ENCODE measurements around the gene FGG. TPM values are rescaled to one million over a fixed set of nuclear protein-coding genes. Genes with fewer than 3 reads are reported as not detected.

Gene FGG
- total RNA-seq, 1 donor from 2014 or later = not detected

DNA sequence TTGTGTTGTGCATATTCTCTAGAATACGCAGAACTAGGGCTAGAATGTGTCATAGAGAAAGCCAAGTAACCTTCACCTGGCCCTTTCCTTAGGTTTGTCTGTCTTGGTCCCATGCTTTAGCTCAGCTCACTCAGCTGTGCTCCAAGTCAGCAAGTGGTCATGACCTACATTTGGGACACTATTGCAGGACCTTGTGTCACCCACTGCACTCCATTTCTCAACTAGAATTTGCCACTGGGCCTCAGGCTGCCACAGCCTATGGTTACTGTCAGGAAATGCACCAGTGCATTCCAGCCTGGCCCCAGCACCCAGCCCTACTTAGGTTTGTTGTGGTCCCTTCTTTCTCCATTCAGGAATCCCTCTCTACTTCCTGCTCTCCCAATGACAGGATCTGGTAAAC lies 7.7 kb upstream of the FGG start:
- Histone ChIP-seq H2AFZ (ENCODE audit: low read depth, low read length) (no peak overlapping the region), H3K4me3 (ENCODE audit: insufficient read depth, low read depth, low read length) (no peak overlapping the region), H3K9me3 (ENCODE audit: insufficient read depth, low read depth, low read length) (no peaks in the 10 kb centered on the region), H3K79me2 (ENCODE audit: insufficient read depth, low read length) (no peaks in the 10 kb centered on the region), H3K9ac (ENCODE audit: low read length) (no peak overlapping the region), H3K27me3 (ENCODE audit: insufficient read depth, low read length) (peaks cover 6% of the 10 kb centered on the region), H3K4me2 (ENCODE audit: low read length) (no peak overlapping the region), H3K27ac (ENCODE audit: low read depth, low read length) (no peak overlapping the region), H4K20me1 (ENCODE audit: insufficient read depth, low read length) (no peaks in the 10 kb centered on the region), H3K4me1 (ENCODE audit: insufficient read depth, low read length) (no peaks in the 10 kb centered on the region), H3K36me3 (ENCODE audit: insufficient read depth, low read length) (no peaks in the 10 kb centered on the region)
- no peaks in the 10 kb centered on the region for H3K9me3 Mint-ChIP-seq (ENCODE audit: unreplicated experiment)
- TF ChIP-seq EZH2 (IDR thresholded peaks at IDR 0.05; ENCODE audit: insufficient read depth, low read length) = no peak
- TF ChIP-seq, protein P1, sequence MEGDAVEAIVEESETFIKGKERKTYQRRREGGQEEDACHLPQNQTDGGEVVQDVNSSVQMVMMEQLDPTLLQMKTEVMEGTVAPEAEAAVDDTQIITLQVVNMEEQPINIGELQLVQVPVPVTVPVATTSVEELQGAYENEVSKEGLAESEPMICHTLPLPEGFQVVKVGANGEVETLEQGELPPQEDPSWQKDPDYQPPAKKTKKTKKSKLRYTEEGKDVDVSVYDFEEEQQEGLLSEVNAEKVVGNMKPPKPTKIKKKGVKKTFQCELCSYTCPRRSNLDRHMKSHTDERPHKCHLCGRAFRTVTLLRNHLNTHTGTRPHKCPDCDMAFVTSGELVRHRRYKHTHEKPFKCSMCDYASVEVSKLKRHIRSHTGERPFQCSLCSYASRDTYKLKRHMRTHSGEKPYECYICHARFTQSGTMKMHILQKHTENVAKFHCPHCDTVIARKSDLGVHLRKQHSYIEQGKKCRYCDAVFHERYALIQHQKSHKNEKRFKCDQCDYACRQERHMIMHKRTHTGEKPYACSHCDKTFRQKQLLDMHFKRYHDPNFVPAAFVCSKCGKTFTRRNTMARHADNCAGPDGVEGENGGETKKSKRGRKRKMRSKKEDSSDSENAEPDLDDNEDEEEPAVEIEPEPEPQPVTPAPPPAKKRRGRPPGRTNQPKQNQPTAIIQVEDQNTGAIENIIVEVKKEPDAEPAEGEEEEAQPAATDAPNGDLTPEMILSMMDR (IDR thresholded peaks at IDR 0.05; ENCODE audit: insufficient read depth, low read depth, low read length) = no peak
- peaks cover 6% of the 10 kb centered on the region for H3K27me3 Mint-ChIP-seq (ENCODE audit: low read depth, unreplicated experiment)
- H3K4me3 Mint-ChIP-seq (ENCODE audit: unreplicated experiment) = no peak overlapping the region
- FAIRE-seq (no peak), DNase-seq (ENCODE audit: low read depth) (no peak)
- H3K4me1 Mint-ChIP-seq (ENCODE audit: low read depth, unreplicated experiment) = peaks cover 3% of the 10 kb centered on the region
- H3K27ac Mint-ChIP-seq (ENCODE audit: unreplicated experiment) = peak overlapping the region; percentile 62
- no peaks in the 10 kb centered on the region for H3K36me3 Mint-ChIP-seq (ENCODE audit: low read depth, unreplicated experiment)

DNA sequence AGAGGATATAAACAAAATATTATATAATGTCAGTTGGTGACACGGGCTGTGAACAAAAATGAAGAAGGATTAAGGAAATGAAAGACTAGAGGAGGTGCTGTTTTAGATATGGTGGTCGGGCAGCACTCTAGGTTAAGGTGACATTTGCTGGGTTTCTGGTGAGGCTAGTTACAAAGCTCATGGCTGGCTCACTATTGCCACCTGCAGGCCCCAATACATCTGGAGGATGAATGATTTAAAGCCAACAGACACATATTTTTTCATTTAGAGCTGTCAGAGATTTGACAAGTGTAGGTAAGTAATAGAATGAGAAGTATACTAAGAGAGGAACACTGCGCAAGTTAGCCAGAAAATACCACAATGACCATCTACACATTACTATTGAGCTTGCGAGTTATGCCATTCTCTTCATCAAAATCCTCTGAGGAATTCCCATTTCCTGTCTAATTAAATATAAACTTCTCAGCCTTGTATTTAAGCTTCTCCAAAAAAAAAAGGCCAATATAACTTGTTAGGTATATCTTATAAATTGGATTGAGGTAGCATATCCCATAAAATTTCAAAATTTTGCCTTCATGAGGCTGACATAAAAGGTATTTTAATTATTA lies 6.4 kb upstream of the FGG start:
- no peak overlapping the region for H3K4me3 ChIP-seq (ENCODE audit: insufficient read depth, low read depth, low read length)
- Mint-ChIP-seq H3K27ac (ENCODE audit: unreplicated experiment) (no peak overlapping the region), H3K36me3 (ENCODE audit: low read depth, unreplicated experiment) (no peaks in the 10 kb centered on the region), H3K4me3 (ENCODE audit: unreplicated experiment) (no peak overlapping the region), H3K4me1 (ENCODE audit: low read depth, unreplicated experiment) (peaks cover 3% of the 10 kb centered on the region), H3K27me3 (ENCODE audit: low read depth, unreplicated experiment) (no peaks in the 10 kb centered on the region), H3K9me3 (ENCODE audit: unreplicated experiment) (no peaks in the 10 kb centered on the region)
- H3K9me3 ChIP-seq (ENCODE audit: insufficient read depth, low read depth, low read length) = no peaks in the 10 kb centered on the region
- H4K20me1 ChIP-seq (ENCODE audit: insufficient read depth, low read length) = no peaks in the 10 kb centered on the region
- H2AFZ ChIP-seq (ENCODE audit: low read depth, low read length) = no peak overlapping the region
- peaks cover 8% of the 10 kb centered on the region for H3K27me3 ChIP-seq (ENCODE audit: insufficient read depth, low read length)
- no peaks in the 10 kb centered on the region for H3K4me1 ChIP-seq (ENCODE audit: insufficient read depth, low read length)
- no peak for TF ChIP-seq EZH2 (IDR thresholded peaks at IDR 0.05; ENCODE audit: insufficient read depth, low read length)
- TF ChIP-seq, protein P1 (IDR thresholded peaks at IDR 0.05; ENCODE audit: insufficient read depth, low read depth, low read length) = peak; percentile 82
- H3K27ac ChIP-seq (ENCODE audit: low read depth, low read length) = no peak overlapping the region
- H3K9ac ChIP-seq (ENCODE audit: low read length) = no peak overlapping the region
- H3K36me3 ChIP-seq (ENCODE audit: insufficient read depth, low read length) = no peaks in the 10 kb centered on the region
- no peaks in the 10 kb centered on the region for H3K79me2 ChIP-seq (ENCODE audit: insufficient read depth, low read length)
- H3K4me2 ChIP-seq (ENCODE audit: low read length) = no peak overlapping the region
- no peak for FAIRE-seq
- peak; percentile 7 for DNase-seq (ENCODE audit: low read depth)

DNA sequence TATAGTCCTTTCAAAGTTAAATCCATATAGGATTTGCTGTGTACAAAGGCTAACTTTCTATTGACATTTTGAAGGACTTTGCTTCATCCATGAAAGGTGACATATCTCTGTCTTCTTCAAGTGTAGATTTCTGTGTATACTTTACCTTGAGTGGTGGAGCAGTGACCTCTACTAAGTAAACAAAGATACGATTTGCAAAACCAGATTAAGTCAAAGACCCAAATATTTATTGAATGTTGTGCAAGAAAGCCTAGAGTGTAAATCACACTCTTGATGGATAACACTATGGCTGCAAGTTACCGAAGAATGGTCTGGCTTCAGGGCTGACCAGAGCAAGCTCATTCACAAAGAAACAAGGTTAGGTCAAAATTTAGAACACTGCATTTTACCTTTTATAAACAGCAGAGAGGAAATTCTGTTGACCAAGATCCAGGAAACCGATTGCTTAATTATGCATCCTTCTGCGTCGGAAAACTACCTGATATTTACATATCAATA lies 5.4 kb upstream of the FGG start:
- Histone ChIP-seq H3K4me2 (ENCODE audit: low read length) (no peak overlapping the region), H3K4me1 (ENCODE audit: insufficient read depth, low read length) (no peaks in the 10 kb centered on the region), H3K9me3 (ENCODE audit: insufficient read depth, low read depth, low read length) (no peaks in the 10 kb centered on the region), H3K27ac (ENCODE audit: low read depth, low read length) (no peak overlapping the region), H3K79me2 (ENCODE audit: insufficient read depth, low read length) (no peaks in the 10 kb centered on the region), H2AFZ (ENCODE audit: low read depth, low read length) (no peak overlapping the region), H3K27me3 (ENCODE audit: insufficient read depth, low read length) (peaks cover 8% of the 10 kb centered on the region), H3K9ac (ENCODE audit: low read length) (no peak overlapping the region), H3K4me3 (ENCODE audit: insufficient read depth, low read depth, low read length) (no peak overlapping the region), H4K20me1 (ENCODE audit: insufficient read depth, low read length) (no peaks in the 10 kb centered on the region), H3K36me3 (ENCODE audit: insufficient read depth, low read length) (no peaks in the 10 kb centered on the region)
- no peak for TF ChIP-seq EZH2 (IDR thresholded peaks at IDR 0.05; ENCODE audit: insufficient read depth, low read length)
- DNase-seq (ENCODE audit: low read depth) = no peak
- no peak overlapping the region for H3K4me3 Mint-ChIP-seq (ENCODE audit: unreplicated experiment)
- H3K4me1 Mint-ChIP-seq (ENCODE audit: low read depth, unreplicated experiment) = peaks cover 3% of the 10 kb centered on the region
- no peaks in the 10 kb centered on the region for H3K27me3 Mint-ChIP-seq (ENCODE audit: low read depth, unreplicated experiment)
- H3K36me3 Mint-ChIP-seq (ENCODE audit: low read depth, unreplicated experiment) = no peaks in the 10 kb centered on the region
- no peak overlapping the region for H3K27ac Mint-ChIP-seq (ENCODE audit: unreplicated experiment)
- FAIRE-seq = no peak
- H3K9me3 Mint-ChIP-seq (ENCODE audit: unreplicated experiment) = no peaks in the 10 kb centered on the region
